Measurements from ENCODE around the gene PRKD1.
A peak's percentile ranks its signal among the peaks of the same experiment; 100 is the strongest.

PRKD1 gene

DNA sequence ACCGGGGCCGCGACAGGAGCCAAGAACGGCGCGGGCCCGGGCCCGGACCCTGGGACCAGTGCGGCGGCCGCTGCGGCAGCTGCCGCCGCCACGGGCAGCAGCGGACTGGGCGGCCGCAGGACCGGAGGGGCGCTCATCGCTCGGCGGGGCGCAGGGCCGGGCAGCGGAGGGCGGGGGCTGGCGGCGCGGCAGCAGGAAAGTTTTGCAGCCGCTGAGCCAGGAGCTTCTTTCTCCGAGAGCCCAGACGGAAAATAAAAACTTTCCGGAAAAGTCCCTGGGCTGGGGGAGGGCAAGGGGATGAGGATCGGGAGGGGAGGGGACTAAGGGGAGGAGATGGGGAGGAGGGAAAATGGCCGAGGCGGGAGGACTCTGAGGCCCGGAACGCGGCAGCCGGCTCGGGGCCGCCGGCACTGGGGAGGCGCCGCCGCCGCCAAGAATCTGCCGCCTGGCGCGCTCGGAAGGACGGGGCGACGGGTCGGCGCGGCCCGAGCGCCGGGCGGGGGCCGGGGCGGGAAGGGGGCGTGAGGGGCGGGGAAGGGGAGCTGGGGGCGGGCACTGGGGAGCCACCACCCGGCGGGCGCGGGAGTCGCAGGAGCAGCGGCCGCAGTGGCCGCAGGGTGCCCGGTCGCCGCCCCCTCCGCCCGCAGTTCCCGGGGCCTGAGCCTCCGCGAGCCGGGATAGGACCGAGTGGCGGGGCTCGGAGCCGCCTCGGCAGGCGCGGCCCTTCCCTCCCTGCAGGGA is at the start of gene PRKD1:
Gene PRKD1, minus strand, starts transcription at position 472 of the 741 bp plus-strand sequence.
- peak; percentile 56 to 58 for ATAC-seq (replicated peaks)
- H3K9me3 Mint-ChIP-seq = peaks cover 0 to 2% of the 10 kb centered on the region in 2 donors
- peaks cover 32 to 41% of the 10 kb centered on the region in 2 donors for H3K27me3 Mint-ChIP-seq

DNA sequence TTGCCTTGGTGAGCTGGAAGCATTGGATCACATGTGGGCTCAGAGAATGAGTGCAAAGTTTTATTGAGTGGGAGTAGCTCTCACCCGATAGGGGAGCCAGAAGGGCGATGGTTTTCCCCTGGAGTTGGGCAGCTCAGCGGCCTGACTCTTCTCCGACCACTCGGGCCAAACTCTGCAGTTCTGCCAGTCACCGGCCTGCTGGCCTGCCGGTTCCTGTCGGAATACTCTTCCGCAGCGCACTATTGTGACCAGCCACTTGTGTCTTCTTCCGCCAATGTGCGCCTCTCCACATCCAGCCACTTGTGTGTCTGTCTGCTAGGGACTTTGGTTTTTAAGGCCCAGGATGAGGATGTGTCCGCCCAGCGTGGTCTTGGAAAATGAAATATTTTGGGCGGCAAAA is 43.5 kb upstream of the PRKD1 start:
- Mint-ChIP-seq H3K27me3 (no peaks in the 10 kb centered on the region), H3K36me3 (no peaks in the 10 kb centered on the region), H3K4me3 (no peak overlapping the region), H3K4me1 (no peaks in the 10 kb centered on the region), H3K27ac (no peak overlapping the region), H3K9me3 (peaks cover 3 to 5% of the 10 kb centered on the region in 2 donors)
- ATAC-seq (replicated peaks) (no peak), DNase-seq (no peak)

More for the DNA sequence above, at the start of gene PRKD1:
- Mint-ChIP-seq H3K27ac (peak within 1 kb of the TSS; percentile 26), H3K4me1 (peaks cover 9 to 10% of the 10 kb centered on the region in 2 donors), H3K36me3 (peaks cover 3 to 6% of the 10 kb centered on the region in 2 donors), H3K4me3 (peak within 1 kb of the TSS; percentile 78 to 87)
- DNase-seq = no peak

DNA sequence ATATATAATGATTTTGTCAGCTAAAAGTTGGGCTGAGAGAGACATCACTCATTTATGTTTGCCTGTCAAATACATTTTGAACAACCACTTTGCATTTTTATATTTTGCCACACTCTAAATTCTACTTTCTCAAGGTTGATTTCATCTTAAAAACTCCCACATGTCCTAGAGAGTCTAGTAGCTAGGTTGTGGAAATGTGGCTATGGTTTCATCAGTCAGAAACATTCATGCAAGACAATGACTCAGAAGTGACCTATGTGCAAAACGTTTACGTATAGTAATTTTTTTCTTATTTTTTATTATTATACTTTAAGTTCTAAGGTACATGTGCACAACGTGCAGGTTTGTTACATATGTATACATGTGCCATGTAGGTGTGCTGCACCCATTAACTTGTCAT is 27.4 kb upstream of the PRKD1 start:
- DNase-seq (no peak), ATAC-seq (replicated peaks) (peak in 1 of 2 donors; percentile 53)
- no peak overlapping the region for H3K4me3 Mint-ChIP-seq
- H3K9me3 Mint-ChIP-seq = peaks cover 6 to 12% of the 10 kb centered on the region in 2 donors
- H3K4me1 Mint-ChIP-seq = no peaks in the 10 kb centered on the region
- H3K27ac Mint-ChIP-seq = no peak overlapping the region
- H3K27me3 Mint-ChIP-seq = no peaks in the 10 kb centered on the region
- H3K36me3 Mint-ChIP-seq = no peaks in the 10 kb centered on the region

DNA sequence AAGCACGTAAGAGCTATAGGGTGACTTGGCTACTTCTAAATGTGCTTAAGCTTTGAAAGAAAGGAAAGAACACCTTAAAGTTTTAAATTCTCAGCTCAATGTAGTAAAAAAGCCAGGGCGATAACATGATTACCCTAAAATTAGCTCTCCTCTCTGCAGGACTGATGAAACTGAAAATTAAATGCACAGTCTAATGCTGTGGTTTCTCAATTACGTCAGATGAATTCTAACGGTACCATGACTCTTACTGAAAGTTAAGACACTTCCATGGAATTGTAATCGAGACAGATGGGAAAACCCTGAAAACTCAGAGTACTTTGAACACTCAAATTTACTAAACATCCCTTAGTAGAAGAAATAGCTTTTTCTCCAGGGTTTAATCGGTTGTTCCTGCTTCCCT is 25.9 kb upstream of the PRKD1 start:
- Mint-ChIP-seq H3K4me3 (no peak overlapping the region), H3K27me3 (no peaks in the 10 kb centered on the region), H3K4me1 (no peaks in the 10 kb centered on the region), H3K36me3 (no peaks in the 10 kb centered on the region), H3K27ac (no peak overlapping the region), H3K9me3 (peaks cover 4 to 10% of the 10 kb centered on the region in 2 donors)
- ATAC-seq (replicated peaks) (peak in 1 of 2 donors; percentile 48), DNase-seq (no peak)

DNA sequence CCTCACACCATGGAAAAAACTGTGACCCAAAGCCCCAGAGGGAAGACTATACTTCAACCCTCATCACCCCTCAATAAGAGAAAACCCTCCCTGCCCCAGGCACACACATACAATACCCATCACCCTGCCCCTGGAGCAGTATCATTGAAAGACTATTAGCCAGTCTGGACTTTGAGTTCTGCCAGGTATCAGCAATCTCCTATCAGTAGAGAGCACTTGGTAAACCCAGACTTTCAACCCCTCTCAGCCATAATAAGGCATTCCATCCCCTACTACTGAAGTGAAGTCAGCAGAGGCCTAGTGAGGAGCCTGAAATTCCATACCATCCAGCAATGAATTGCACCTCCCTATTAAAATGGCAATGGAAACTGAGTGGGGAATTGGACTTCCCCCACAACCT is 16.4 kb upstream of the PRKD1 start:
- DNase-seq (no peak), ATAC-seq (replicated peaks) (no peak)
- Mint-ChIP-seq H3K4me1 (no peaks in the 10 kb centered on the region), H3K4me3 (no peak overlapping the region), H3K27me3 (no peaks in the 10 kb centered on the region), H3K9me3 (peaks cover 11 to 20% of the 10 kb centered on the region in 2 donors), H3K27ac (no peak overlapping the region), H3K36me3 (no peaks in the 10 kb centered on the region)

DNA sequence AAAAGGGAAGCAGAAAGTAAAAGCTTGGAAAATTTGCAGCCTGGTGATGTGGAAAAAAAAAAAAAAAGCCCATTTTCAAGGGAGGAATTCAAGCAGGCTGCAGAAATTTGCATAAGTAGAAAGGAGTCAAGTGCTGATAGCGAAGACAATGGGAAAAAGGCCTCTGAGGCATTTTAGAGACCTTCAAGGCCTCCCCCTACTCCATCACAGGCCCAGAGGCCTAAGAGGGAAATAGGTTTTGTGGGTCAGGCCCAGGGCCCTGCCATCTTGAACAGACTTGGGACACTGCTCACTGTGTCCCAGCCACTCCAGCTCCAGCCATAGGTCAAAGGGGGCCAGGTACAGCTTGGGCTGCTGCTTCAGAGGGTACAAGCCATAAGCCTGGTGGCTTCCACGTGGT is 13.8 kb upstream of the PRKD1 start:
- no peaks in the 10 kb centered on the region for H3K27me3 Mint-ChIP-seq
- peaks cover 6 to 16% of the 10 kb centered on the region in 2 donors for H3K9me3 Mint-ChIP-seq
- no peak overlapping the region for H3K27ac Mint-ChIP-seq
- ATAC-seq (replicated peaks) (no peak), DNase-seq (no peak)
- H3K4me3 Mint-ChIP-seq = no peak overlapping the region
- H3K4me1 Mint-ChIP-seq = no peaks in the 10 kb centered on the region
- H3K36me3 Mint-ChIP-seq = no peaks in the 10 kb centered on the region

DNA sequence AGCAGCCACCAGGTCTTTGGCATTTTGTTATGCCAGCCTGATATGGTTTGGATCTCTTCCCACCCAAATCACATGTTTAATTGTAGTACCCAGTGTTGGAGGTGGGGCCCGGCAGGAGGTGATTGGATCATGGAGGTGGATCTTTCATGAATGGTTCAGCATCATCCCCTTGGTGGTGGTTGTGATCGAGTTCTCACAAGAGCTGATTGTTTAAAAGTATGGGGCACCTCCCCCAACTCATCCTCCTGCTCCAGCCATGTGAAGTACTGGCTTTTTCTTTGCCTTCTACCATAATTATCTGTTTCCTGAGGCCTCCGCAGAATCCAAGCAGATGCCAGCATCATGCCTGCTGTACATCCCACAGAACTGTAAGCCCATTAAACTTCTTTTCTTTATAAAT is 12.8 kb upstream of the PRKD1 start:
- H3K27me3 Mint-ChIP-seq = no peaks in the 10 kb centered on the region
- H3K36me3 Mint-ChIP-seq = no peaks in the 10 kb centered on the region
- DNase-seq = no peak
- no peaks in the 10 kb centered on the region for H3K4me1 Mint-ChIP-seq
- H3K27ac Mint-ChIP-seq = no peak overlapping the region
- H3K9me3 Mint-ChIP-seq = peaks cover 5 to 12% of the 10 kb centered on the region in 2 donors
- ATAC-seq (replicated peaks) = no peak
- H3K4me3 Mint-ChIP-seq = no peak overlapping the region

DNA sequence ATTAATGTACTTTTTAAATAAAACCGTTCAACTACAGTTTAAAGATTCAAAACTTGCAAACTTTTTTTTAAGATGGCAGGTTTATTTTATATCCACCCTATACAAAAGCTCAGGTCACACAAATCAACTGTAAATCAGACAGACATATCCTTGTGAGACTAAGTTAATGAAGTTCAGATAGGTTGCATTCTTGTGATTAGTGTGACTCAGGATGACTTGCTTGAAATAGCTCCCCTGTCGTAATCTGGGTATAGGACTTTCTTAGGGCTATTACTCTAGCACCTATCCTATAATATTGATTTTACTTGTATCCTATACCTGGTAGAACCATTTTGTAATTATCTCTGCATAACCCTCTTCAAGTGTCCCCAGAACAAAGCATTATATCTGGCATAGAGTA is 9.5 kb upstream of the PRKD1 start:
- no peaks in the 10 kb centered on the region for H3K27me3 Mint-ChIP-seq
- DNase-seq (no peak), ATAC-seq (replicated peaks) (no peak)
- no peak overlapping the region for H3K4me3 Mint-ChIP-seq
- H3K4me1 Mint-ChIP-seq = no peaks in the 10 kb centered on the region
- H3K36me3 Mint-ChIP-seq = no peaks in the 10 kb centered on the region
- no peaks in the 10 kb centered on the region for H3K9me3 Mint-ChIP-seq
- H3K27ac Mint-ChIP-seq = no peak overlapping the region

DNA sequence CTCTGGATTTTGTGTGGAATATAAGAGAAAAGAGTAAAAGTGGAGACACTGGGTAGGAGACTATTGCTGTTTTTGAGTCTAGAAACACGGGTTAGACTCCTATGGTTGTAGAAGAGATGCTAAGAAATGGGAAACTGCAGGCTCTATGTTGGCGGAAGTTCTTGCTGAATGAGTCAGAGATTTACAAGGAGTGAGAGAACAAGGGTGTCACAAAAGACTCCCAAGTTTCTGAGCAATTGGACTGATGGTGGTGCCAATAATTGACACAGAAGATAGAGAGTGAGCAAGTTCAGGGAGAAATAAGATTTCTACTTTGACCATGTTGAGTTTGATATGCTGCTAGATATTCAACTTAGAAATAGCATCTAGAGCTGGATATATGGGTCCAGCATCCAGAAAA is 2.6 kb upstream of the PRKD1 start:
- Mint-ChIP-seq H3K4me1 (peaks cover 9 to 10% of the 10 kb centered on the region in 2 donors), H3K9me3 (peaks cover 0 to 2% of the 10 kb centered on the region in 2 donors), H3K27me3 (peaks cover 24 to 32% of the 10 kb centered on the region in 2 donors), H3K36me3 (peaks cover 3 to 6% of the 10 kb centered on the region in 2 donors), H3K27ac (no peak overlapping the region), H3K4me3 (no peak overlapping the region)
- DNase-seq = no peak
- no peak for ATAC-seq (replicated peaks)

DNA sequence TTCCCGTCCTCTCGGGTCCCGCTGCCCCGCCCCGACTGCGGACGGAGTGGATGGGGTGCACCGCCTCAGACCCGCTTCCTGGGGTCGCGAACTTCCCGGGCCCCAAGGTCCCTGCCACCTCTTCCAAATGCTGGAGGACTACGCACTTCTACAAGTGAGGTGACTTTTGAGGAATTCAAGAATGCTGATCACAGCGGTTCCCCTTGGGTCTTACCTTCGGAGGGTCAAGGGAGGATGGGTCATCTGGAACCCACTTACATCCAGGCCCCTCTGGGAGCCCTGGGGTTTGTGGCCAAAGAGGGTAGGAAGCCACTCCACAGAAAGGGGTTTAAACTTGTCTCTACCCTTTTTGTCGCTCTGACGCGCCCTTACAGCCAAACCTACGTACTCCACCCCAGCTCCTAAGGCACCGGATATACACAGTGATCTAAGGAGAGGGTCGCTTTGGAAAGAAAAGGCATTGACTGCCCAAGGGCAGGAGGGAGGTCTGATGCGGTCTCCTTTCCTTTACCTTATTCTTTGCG is 532 bp upstream of the PRKD1 start:
- ATAC-seq (replicated peaks) (no peak), DNase-seq (no peak)
- Mint-ChIP-seq H3K4me1 (peaks cover 9 to 10% of the 10 kb centered on the region in 2 donors), H3K4me3 (peak overlapping the region; percentile 36 to 45), H3K27ac (no peak overlapping the region), H3K36me3 (peaks cover 3 to 6% of the 10 kb centered on the region in 2 donors), H3K9me3 (peaks cover 0 to 2% of the 10 kb centered on the region in 2 donors), H3K27me3 (peaks cover 32 to 41% of the 10 kb centered on the region in 2 donors)

DNA sequence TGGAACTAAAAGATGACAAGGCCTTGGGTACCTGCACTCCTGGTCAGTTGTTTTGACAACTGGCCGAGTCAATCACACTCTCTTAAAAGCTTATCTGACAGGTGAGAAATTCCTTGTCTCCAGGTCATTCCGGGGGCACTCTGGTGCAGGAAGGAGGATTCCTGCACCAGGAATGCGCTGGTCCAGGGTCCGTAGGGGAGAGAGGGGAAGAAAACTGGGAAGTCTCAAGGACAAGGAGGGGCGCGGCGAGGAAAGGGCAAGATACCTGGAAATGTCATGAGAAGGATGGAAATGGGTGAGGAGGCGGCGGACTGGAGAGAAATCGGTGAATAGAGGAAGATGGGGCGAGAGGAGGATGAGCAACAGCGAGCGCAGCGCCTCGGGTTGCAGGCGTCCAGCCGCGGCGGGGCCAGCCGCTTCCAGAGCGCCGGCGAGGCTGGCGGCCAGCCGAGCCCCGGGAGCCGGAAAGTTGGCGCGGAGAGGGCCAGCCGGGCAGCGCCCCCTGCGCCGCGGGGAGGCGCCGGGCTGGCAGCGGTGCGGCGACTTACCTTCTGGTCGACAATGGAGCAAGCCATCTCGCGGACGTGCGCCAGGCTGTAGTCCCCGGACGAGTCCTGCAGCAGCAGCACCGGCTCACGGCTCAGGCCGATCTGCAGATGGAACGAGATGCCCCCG is 809 bp downstream of the PRKD1 start:
- peak; percentile 20 to 58 for ATAC-seq (replicated peaks)
- H3K4me3 Mint-ChIP-seq = peak overlapping the region; percentile 78 to 87
- peaks cover 3 to 6% of the 10 kb centered on the region in 2 donors for H3K36me3 Mint-ChIP-seq
- peak overlapping the region; percentile 26 for H3K27ac Mint-ChIP-seq
- peaks cover 0 to 2% of the 10 kb centered on the region in 2 donors for H3K9me3 Mint-ChIP-seq
- peaks cover 32 to 41% of the 10 kb centered on the region in 2 donors for H3K27me3 Mint-ChIP-seq
- no peak for DNase-seq
- H3K4me1 Mint-ChIP-seq = peaks cover 9 to 10% of the 10 kb centered on the region in 2 donors

DNA sequence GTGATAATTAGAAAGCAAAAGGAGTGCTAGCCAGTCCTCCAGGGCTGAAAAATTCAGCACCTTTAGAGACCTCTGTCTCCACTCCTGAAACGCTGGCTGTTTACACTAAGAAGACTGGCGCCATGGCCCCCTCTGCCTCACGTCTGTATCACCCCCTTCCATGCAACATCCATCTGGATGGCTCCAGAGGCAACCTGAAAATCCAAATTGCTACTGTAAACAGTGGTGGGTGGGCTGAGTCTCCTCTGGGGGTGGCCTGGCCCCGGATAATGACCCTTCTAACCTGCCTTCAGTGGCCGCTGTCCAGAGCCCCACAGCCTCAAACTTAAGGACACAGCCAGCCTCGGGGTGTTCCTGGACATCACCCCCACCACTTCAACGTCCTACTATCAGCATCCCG is 1.4 kb downstream of the PRKD1 start:
- ATAC-seq (replicated peaks) = no peak
- DNase-seq = no peak
- Mint-ChIP-seq H3K27ac (no peak overlapping the region), H3K27me3 (peaks cover 32 to 41% of the 10 kb centered on the region in 2 donors), H3K36me3 (peaks cover 3 to 6% of the 10 kb centered on the region in 2 donors), H3K9me3 (peaks cover 0 to 2% of the 10 kb centered on the region in 2 donors), H3K4me3 (peak overlapping the region; percentile 78 to 87), H3K4me1 (peaks cover 9 to 10% of the 10 kb centered on the region in 2 donors)

DNA sequence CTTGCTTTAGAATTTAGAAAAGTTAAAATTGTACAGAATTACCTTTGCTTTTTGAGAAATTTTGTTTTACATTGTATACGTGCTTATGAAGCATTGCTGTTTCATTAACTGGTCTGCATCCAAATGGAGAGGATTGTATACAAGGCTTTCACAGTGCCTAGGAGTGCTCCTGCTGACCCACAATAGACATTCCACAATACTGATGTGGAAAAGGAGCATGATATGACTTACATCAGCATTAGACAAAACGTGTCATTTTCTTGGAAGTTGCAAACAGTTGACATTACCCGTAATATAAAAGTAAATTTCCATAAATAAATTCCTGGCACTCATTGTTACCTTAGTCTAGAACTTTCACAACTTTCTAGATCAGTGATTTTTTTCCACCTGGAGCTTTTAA is 1.9 kb downstream of the PRKD1 start:
- no peak overlapping the region for H3K27ac Mint-ChIP-seq
- ATAC-seq (replicated peaks) (no peak), DNase-seq (no peak)
- peaks cover 0 to 2% of the 10 kb centered on the region in 2 donors for H3K9me3 Mint-ChIP-seq
- H3K4me3 Mint-ChIP-seq = no peak overlapping the region
- H3K4me1 Mint-ChIP-seq = peaks cover 9 to 10% of the 10 kb centered on the region in 2 donors
- peaks cover 3 to 6% of the 10 kb centered on the region in 2 donors for H3K36me3 Mint-ChIP-seq
- H3K27me3 Mint-ChIP-seq = peaks cover 32 to 41% of the 10 kb centered on the region in 2 donors

DNA sequence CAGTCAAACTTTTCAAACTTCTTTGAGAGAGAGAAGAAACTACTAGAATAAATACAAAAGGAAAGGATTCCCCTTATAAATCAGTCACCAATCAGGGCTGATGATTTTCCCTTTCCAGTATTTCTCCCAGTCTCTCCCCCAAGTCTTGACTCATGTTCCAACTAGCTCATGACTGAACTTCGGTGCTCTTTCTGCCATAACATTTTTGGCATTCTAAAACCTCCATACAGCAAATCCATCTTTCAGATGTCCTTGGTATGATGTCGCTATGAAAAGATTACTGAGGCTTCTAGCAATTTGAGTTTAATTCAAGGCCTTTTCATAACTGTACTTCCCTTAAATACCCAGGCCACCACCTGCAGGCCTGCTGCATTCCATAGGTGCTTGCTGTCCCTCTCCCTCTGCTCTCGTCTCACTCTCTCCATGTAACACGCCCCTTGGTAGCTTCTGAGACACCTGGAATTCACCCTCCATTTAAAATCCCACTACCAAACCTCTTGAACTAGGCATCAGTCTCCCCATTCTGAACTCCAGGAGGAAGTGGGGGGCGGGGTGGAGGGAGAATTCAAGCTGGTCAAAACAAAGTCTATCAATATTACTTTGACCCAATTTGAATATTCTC is 2.4 kb downstream of the PRKD1 start:
- ATAC-seq (replicated peaks) (no peak), DNase-seq (no peak)
- Mint-ChIP-seq H3K36me3 (peaks cover 3 to 6% of the 10 kb centered on the region in 2 donors), H3K4me1 (peaks cover 9 to 10% of the 10 kb centered on the region in 2 donors), H3K27ac (no peak overlapping the region), H3K9me3 (peaks cover 0 to 2% of the 10 kb centered on the region in 2 donors), H3K4me3 (no peak overlapping the region), H3K27me3 (peaks cover 32 to 41% of the 10 kb centered on the region in 2 donors)
